Hematopoietic multipotent progenitor cell treated with erythropoietin and hydrocortisone succinate and interleukin-3 and kit ligand, for 4 days (in vitro differentiated cells): ENCODE data around the gene SYT2.
A peak's percentile ranks its signal among the peaks of the same experiment; 100 is the strongest.
"Not testable (repeated sequence)": the region's sequence is repeated elsewhere in the genome, so short reads cannot be mapped to it uniquely, and the experiment has no call there.

Source experiments
- DNase-seq: peaks from one replicate; pipeline ENCODE4 v3.0.0-alpha.2; 2015

The SYT2 gene

GRCh38 chr1:202710070-202711045 lies at the start of gene SYT2:
Gene SYT2, minus strand, starts transcription at chr1:202710454. Its CDS starts 104,682 bp downstream, at chr1:202605772.
- DNase-seq: peak; percentile 52

GRCh38 chr1:202756391-202756790 lies 46.1 kb upstream of the SYT2 start:
- no peak for DNase-seq

- peak; percentile 33 for DNase-seq
These were observed 44.0 kb upstream of the SYT2 start for GRCh38 chr1:202754293-202754692.

GRCh38 chr1:202752774-202753173 lies 42.5 kb upstream of the SYT2 start:
- peak; percentile 24 for DNase-seq

- DNase-seq: peak; percentile 26
These were observed 40.5 kb upstream of the SYT2 start for GRCh38 chr1:202750761-202751160.

GRCh38 chr1:202750024-202750423 lies 39.8 kb upstream of the SYT2 start:
- DNase-seq: no peak

- no peak for DNase-seq
These were observed 35.2 kb upstream of the SYT2 start for GRCh38 chr1:202745323-202745888.

- DNase-seq: not testable (repeated sequence)
These were observed 34.5 kb upstream of the SYT2 start for GRCh38 chr1:202744770-202745169.

GRCh38 chr1:202742496-202742895 lies 32.2 kb upstream of the SYT2 start:
- no peak for DNase-seq

GRCh38 chr1:202733251-202733650 lies 23.0 kb upstream of the SYT2 start:
- DNase-seq: no peak

GRCh38 chr1:202728951-202729350 lies 18.7 kb upstream of the SYT2 start:
- DNase-seq: no peak

- DNase-seq: no peak
These were observed 15.3 kb upstream of the SYT2 start for GRCh38 chr1:202725526-202725925.

- DNase-seq: no peak
These were observed 13.5 kb upstream of the SYT2 start for GRCh38 chr1:202723708-202724107.

GRCh38 chr1:202723046-202723445 lies 12.8 kb upstream of the SYT2 start:
- not testable (repeated sequence) for DNase-seq

GRCh38 chr1:202716654-202717053 lies 6.4 kb upstream of the SYT2 start:
- no peak for DNase-seq

GRCh38 chr1:202714202-202714601 lies 3.9 kb upstream of the SYT2 start:
- not testable (repeated sequence) for DNase-seq

GRCh38 chr1:202713110-202713509 lies 2.9 kb upstream of the SYT2 start:
- DNase-seq: no peak

GRCh38 chr1:202711949-202712635 lies 1.8 kb upstream of the SYT2 start:
- DNase-seq: no peak

- no peak for DNase-seq
These were observed 795 bp downstream of the SYT2 start for GRCh38 chr1:202709276-202710041.

GRCh38 chr1:202708456-202709275 lies 1.6 kb downstream of the SYT2 start:
- no peak for DNase-seq

GRCh38 chr1:202706851-202707250 lies 3.4 kb downstream of the SYT2 start:
- no peak for DNase-seq

- DNase-seq: no peak
These were observed 5.7 kb downstream of the SYT2 start for GRCh38 chr1:202704601-202705000.
